GM23338 (cell line): Measurements from ENCODE around the gene TTF1.

Experiments used
- EZH2 ChIP-seq: fragments of 200-600 bp; sonication (generic); IDR thresholded peaks from one replicate; pipeline ENCODE4 v1.8.0; 2017; ENCODE audit warnings: antibody characterized with exemption, mild to moderate bottlenecking, low read depth; ENCODE audit not compliant: unreplicated experiment
- NANOG ChIP-seq: IDR thresholded peaks from 2 replicates; pipeline ENCODE4 v1.6.1; 2016; ENCODE audit warnings: antibody characterized with exemption, borderline replicate concordance
- POLR2AphosphoS5 ChIP-seq: IDR thresholded peaks from 2 replicates; pipeline ENCODE4 v1.6.1; 2016; ENCODE audit warnings: antibody characterized with exemption, low read depth
- ZNF331 ChIP-seq: fragments of 250-450 bp; sonication (Bioruptor Pico); IDR thresholded peaks from 2 replicates; pipeline ENCODE4 v1.5.0; 2020; ENCODE audit warnings: low read depth, mild to moderate bottlenecking, moderate library complexity
- TF ChIP-seq, protein P1 (sequence below), 2 experiments: fragments of 200-600 bp in 1 of 2; sonication (generic) in 1 of 2; conservative IDR thresholded peaks; 2 replicates each; pipeline versions ENCODE4 v1.5.1 to v1.6.1; 2016 to 2017; ENCODE audit warnings: antibody characterized with exemption in 2 of 2, low read depth in 2 of 2, mild to moderate bottlenecking in 2 of 2, moderate library complexity in 1 of 2
- TF ChIP-seq, protein P2 (sequence below): IDR thresholded peaks from one replicate; pipeline ENCODE4 v1.6.1; 2018; ENCODE audit warnings: antibody characterized with exemption; ENCODE audit not compliant: unreplicated experiment

DNA sequence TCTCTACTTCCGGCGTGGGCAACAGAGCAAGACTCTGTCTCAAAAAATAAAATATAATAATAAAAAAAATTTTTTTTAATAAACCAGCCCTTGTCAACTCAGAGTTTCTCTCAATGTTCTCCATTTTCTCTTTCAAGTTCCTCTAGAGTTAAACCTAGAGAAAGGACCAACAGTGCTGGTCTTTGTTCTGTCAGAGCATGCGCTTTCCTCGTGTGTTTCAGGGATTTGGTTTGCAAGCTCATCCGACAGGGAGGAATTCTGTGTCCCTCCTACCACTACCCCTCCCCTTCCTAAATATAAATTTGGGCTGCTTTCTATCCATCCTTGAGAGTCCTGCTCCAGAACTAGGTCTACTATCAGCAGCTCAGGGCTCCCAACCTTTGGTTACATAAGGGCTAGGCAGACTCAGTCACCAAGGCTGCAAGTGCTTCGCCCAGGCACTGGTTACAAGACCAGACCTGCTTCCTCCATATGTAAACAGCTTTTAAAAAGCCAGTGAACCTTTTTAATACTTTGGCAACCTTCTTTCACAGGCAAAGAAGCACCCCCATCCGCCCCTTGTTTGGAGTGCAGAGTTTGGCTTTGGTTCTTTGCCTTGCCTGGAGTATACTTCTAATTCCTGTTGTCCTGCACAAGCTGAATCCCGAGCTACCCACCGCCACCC is 65.3 kb downstream of the TTF1 start:
- TF ChIP-seq, protein P1, sequence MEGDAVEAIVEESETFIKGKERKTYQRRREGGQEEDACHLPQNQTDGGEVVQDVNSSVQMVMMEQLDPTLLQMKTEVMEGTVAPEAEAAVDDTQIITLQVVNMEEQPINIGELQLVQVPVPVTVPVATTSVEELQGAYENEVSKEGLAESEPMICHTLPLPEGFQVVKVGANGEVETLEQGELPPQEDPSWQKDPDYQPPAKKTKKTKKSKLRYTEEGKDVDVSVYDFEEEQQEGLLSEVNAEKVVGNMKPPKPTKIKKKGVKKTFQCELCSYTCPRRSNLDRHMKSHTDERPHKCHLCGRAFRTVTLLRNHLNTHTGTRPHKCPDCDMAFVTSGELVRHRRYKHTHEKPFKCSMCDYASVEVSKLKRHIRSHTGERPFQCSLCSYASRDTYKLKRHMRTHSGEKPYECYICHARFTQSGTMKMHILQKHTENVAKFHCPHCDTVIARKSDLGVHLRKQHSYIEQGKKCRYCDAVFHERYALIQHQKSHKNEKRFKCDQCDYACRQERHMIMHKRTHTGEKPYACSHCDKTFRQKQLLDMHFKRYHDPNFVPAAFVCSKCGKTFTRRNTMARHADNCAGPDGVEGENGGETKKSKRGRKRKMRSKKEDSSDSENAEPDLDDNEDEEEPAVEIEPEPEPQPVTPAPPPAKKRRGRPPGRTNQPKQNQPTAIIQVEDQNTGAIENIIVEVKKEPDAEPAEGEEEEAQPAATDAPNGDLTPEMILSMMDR (conservative IDR thresholded peaks at IDR 0.05; ENCODE audit: low read depth in 2 of 2): no peak
- TF ChIP-seq POLR2AphosphoS5 (no peak), NANOG (no peak), EZH2 (no peak), ZNF331 (CRISPR knock-in tag) (no peak)
- TF ChIP-seq, protein P2, sequence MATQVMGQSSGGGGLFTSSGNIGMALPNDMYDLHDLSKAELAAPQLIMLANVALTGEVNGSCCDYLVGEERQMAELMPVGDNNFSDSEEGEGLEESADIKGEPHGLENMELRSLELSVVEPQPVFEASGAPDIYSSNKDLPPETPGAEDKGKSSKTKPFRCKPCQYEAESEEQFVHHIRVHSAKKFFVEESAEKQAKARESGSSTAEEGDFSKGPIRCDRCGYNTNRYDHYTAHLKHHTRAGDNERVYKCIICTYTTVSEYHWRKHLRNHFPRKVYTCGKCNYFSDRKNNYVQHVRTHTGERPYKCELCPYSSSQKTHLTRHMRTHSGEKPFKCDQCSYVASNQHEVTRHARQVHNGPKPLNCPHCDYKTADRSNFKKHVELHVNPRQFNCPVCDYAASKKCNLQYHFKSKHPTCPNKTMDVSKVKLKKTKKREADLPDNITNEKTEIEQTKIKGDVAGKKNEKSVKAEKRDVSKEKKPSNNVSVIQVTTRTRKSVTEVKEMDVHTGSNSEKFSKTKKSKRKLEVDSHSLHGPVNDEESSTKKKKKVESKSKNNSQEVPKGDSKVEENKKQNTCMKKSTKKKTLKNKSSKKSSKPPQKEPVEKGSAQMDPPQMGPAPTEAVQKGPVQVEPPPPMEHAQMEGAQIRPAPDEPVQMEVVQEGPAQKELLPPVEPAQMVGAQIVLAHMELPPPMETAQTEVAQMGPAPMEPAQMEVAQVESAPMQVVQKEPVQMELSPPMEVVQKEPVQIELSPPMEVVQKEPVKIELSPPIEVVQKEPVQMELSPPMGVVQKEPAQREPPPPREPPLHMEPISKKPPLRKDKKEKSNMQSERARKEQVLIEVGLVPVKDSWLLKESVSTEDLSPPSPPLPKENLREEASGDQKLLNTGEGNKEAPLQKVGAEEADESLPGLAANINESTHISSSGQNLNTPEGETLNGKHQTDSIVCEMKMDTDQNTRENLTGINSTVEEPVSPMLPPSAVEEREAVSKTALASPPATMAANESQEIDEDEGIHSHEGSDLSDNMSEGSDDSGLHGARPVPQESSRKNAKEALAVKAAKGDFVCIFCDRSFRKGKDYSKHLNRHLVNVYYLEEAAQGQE: no peak
